Activated T-cell treated with anti-CD3 and anti-CD28 coated beads, Interleukin-2, amount 50 U/mL, for 4 hours (primary cell): ENCODE measurements around the gene NAE1. TPM values are rescaled to one million over a fixed set of nuclear protein-coding genes. Genes with fewer than 3 reads are reported as not detected.
A peak's percentile ranks its signal among the peaks of the same experiment; 100 is the strongest.

ENCODE experiments used
- ATAC-seq, 2 donors: fragments of 200-7000 bp; cut with Tn5 transposase; one replicate each; pipeline ENCODE4 v1.10.0; 2021
- DNase-seq: peaks from one replicate; pipeline ENCODE4 v3.0.0-alpha.2; 2020
- H3K27me3 Mint-ChIP-seq: one replicate; pipeline ENCODE4 v1.8.0; 2021; ENCODE audit warnings: low read depth, mixed read lengths
- H3K36me3 Mint-ChIP-seq: one replicate; pipeline ENCODE4 v1.8.0; 2022; ENCODE audit warnings: mixed read lengths; ENCODE audit not compliant: insufficient read depth
- H3K4me1 Mint-ChIP-seq: one replicate; pipeline ENCODE4 v1.8.0; 2021; ENCODE audit warnings: low read depth, mixed read lengths
- H3K4me3 Mint-ChIP-seq: one replicate; pipeline ENCODE4 v1.8.0; 2021; ENCODE audit warnings: mild to moderate bottlenecking, moderate library complexity, mixed read lengths
- H3K9me3 Mint-ChIP-seq: one replicate; pipeline ENCODE4 v1.8.0; 2021; ENCODE audit warnings: mixed read lengths
- total RNA-seq, 3 donors: library from RNA; stranded (reverse); gene quantifications; one replicate each; pipeline ENCODE4 v1.2.1, GENCODE V29; 2021

Gene NAE1
- total RNA-seq, 3 donors from 2014 or later, result 93.8 to 111 (median 94.8) TPM

DNA sequence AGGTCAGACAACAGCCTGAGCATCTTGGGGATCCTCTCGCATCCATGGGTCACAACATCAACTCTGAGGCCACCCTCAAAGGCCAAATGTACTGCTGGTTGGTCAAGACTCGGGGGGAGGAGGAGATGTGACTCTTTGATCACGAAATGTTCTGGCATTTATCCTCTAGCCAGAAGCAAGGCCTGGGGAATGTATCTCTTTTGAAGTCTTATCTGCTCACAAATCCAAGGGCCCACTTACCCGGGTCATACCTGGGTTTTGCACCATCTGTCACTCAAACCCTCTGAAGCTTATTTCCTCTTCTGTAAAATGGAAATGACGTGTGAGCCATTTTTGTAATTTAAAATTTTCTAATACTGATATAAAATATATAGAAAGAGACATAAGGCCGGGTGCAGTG is 26.7 kb upstream of the NAE1 start:
- DNase-seq, result no peak
- H3K27me3 Mint-ChIP-seq, result no peaks in the 10 kb centered on the region
- no peak overlapping the region for H3K4me3 Mint-ChIP-seq
- H3K4me1 Mint-ChIP-seq, result no peaks in the 10 kb centered on the region
- no peaks in the 10 kb centered on the region for H3K36me3 Mint-ChIP-seq
- H3K9me3 Mint-ChIP-seq, result no peaks in the 10 kb centered on the region
- ATAC-seq, result no peak

- DNase-seq, result no peak
- Mint-ChIP-seq H3K36me3 (no peaks in the 10 kb centered on the region), H3K9me3 (no peaks in the 10 kb centered on the region), H3K4me1 (no peaks in the 10 kb centered on the region), H3K4me3 (no peak overlapping the region), H3K27me3 (no peaks in the 10 kb centered on the region)
- ATAC-seq, result no peak
Measured at GRCh38 chr16:66856801-66857200, 26.0 kb upstream of the NAE1 start.

DNA sequence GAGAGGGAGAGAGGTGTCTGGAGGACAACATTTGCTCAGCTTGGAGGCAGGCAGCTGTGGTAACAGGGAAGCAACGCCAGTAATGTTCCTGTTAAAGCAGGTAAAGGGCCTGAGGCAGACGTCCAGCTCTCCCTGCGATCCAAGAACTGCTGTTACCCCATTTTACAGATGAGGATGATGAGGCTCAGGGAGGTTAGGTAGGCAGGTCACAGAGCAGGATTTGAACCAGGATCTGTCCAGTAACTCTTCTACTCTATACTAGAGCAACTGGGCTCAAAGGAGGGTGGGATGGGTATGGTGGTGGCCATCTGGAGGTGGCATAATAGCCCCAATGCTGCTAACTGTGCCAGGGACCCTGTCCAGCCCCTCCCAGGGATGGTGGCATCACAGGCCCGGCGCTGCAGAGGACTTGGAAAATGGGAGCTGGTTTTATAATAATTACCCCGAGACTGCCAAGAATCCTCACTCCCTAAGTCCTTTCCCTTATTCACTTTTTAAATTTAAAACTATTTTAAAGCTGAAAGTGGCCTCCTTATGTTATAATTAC is 25.5 kb upstream of the NAE1 start:
- no peak for ATAC-seq
- Mint-ChIP-seq H3K36me3 (no peaks in the 10 kb centered on the region), H3K9me3 (no peaks in the 10 kb centered on the region), H3K27me3 (no peaks in the 10 kb centered on the region), H3K4me3 (no peak overlapping the region), H3K4me1 (no peaks in the 10 kb centered on the region)
- DNase-seq, result no peak

DNA sequence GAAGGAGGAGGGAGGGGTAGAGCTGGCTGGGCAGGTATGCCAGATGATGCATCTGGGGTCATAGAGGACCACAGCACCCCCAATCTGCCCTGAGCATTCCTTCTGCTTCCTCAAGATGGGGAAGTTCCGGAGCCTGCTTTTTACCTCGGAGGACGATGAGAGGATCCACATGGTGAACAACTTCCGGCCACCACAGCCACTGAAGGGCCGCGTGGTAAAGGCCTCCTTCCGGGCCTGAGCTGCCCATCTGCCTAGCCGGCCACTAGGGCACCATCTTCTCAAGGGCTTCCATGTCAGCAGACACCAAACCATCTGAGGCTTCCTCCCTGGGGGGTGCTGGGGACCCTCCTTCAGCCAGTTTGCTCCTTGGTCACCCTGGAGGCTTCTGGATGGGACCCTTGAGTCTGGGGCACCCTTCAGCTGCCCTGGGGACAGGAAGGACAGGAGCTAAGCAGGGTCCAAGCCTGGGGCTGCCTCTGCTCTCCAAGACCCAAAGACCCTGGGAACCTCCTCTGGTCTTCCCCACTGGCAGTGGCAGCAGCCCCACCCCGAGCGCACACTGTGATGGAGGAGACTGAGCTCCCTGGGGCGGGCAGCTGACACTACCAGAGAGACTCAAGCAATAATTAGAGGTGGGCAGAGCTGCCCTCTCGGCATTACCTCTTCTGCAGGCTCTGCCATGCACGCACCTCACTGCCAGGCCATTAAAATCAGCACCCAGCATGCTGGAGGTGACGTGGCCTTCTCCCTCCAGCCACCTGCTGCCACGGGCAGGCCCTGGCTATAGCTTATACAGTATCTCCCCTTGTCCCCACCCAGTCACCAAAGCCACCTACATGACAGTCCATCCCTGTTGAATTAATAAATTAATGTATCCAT is 22.7 kb upstream of the NAE1 start:
- no peak for ATAC-seq
- H3K27me3 Mint-ChIP-seq, result no peaks in the 10 kb centered on the region
- H3K36me3 Mint-ChIP-seq, result no peaks in the 10 kb centered on the region
- H3K4me3 Mint-ChIP-seq, result no peak overlapping the region
- H3K4me1 Mint-ChIP-seq, result no peaks in the 10 kb centered on the region
- no peak for DNase-seq
- H3K9me3 Mint-ChIP-seq, result no peaks in the 10 kb centered on the region

DNA sequence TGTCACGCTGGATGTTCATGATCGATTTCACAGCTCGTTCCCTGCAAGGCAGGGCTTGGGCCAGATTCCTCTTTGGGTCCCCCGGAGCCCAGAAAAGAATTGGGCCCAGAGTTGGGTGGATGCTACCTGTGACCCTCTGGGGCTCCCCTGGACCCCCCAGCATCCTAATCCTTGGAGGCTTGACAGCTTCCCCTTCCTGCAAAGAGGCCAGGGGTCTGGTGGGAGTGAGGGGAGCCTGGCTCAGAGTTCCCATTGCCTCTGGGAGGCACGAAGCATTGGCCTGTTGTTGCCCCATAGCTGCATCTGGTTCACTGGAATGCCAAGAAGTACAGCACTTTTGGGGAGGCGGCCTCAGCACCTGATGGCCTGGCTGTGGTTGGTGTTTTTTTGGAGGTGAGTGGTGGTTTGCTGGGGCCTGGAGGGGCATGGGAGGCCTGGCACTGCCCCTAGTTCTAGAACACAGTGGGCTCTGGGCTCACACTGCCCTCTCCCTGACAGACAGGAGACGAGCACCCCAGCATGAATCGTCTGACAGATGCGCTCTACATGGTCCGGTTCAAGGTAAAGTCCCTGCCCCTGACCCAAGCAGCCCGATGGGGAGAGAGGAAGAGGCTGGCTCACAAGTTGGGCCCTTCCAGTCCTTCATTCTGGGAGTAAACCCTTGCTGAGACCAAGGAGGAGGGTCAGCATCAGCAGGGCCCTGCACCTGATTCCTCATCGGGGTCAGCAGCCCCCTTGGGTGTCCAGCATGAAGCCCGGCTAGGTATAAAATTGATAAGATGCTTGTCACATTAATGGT is 20.6 kb upstream of the NAE1 start:
- Mint-ChIP-seq H3K9me3 (no peaks in the 10 kb centered on the region), H3K36me3 (no peaks in the 10 kb centered on the region), H3K27me3 (peaks cover 9% of the 10 kb centered on the region), H3K4me3 (no peak overlapping the region), H3K4me1 (no peaks in the 10 kb centered on the region)
- no peak for DNase-seq
- ATAC-seq, result no peak

DNA sequence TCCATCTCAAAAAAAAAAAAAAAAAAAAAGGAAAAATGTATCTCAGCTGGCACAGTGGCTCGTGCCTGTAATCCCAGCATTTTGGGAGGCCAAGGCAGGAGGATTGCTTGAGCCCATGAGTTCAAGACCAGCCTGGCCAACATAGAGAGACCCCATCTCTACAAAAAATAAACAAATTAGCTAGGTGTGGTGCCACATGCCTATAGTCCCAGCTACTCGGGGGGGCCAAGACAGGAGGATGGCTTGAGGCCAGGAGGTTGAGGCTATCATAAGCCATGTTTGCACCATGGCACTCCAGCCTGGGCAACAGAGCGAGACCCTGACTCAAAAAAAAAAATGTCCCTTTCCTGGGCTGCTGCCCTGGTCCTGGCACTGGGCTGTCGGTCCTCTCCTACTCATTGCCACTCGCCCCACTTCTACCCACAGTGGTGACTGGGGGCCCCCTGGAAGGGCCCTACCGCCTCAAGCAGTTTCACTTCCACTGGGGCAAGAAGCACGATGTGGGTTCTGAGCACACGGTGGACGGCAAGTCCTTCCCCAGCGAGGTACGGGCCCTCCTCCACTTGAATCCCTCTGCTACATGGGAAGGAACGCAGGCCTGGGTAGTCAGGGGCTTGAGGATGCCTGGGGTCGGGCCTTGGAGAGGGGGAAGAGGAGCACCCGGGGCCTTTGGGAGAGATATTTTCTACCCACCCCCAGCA is 19.5 kb upstream of the NAE1 start:
- DNase-seq, result no peak
- Mint-ChIP-seq H3K27me3 (peaks cover 19% of the 10 kb centered on the region), H3K36me3 (no peaks in the 10 kb centered on the region), H3K4me1 (no peaks in the 10 kb centered on the region), H3K9me3 (no peaks in the 10 kb centered on the region), H3K4me3 (no peak overlapping the region)
- no peak for ATAC-seq

- Mint-ChIP-seq H3K36me3 (no peaks in the 10 kb centered on the region), H3K9me3 (no peaks in the 10 kb centered on the region), H3K4me3 (no peak overlapping the region), H3K27me3 (peaks cover 24% of the 10 kb centered on the region), H3K4me1 (peaks cover 3% of the 10 kb centered on the region)
- DNase-seq, result no peak
- no peak for ATAC-seq
Measured at GRCh38 chr16:66849549-66849948, 18.8 kb upstream of the NAE1 start.

GRCh38 chr16:66849021-66849420 is 18.2 kb upstream of the NAE1 start:
- peaks cover 26% of the 10 kb centered on the region for H3K27me3 Mint-ChIP-seq
- peaks cover 3% of the 10 kb centered on the region for H3K4me1 Mint-ChIP-seq
- no peak overlapping the region for H3K4me3 Mint-ChIP-seq
- no peak for ATAC-seq
- DNase-seq, result no peak
- no peaks in the 10 kb centered on the region for H3K36me3 Mint-ChIP-seq
- no peaks in the 10 kb centered on the region for H3K9me3 Mint-ChIP-seq

DNA sequence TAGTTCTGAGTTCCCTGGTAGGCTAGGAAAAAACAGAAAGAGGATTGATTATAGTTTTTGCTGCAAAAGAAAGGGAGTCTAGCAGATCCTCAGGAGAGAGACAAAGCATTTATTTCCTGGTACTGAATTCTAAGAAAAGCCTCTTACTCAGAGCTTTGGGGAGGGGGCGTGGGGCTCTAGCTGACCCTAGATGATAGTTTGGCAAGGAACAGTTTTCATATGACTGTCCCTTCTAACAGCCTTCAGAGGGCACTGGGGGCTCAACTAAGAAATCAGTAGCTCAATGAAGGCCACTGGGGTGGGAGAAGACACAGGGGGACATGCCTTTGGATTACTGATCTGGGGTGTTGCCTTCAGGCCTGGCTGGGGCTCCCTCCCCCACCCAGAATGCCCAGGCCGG is 17.4 kb upstream of the NAE1 start:
- DNase-seq (no peak), ATAC-seq (no peak)
- Mint-ChIP-seq H3K36me3 (no peaks in the 10 kb centered on the region), H3K9me3 (no peaks in the 10 kb centered on the region), H3K4me3 (no peak overlapping the region), H3K27me3 (peaks cover 34% of the 10 kb centered on the region), H3K4me1 (peaks cover 7% of the 10 kb centered on the region)

DNA sequence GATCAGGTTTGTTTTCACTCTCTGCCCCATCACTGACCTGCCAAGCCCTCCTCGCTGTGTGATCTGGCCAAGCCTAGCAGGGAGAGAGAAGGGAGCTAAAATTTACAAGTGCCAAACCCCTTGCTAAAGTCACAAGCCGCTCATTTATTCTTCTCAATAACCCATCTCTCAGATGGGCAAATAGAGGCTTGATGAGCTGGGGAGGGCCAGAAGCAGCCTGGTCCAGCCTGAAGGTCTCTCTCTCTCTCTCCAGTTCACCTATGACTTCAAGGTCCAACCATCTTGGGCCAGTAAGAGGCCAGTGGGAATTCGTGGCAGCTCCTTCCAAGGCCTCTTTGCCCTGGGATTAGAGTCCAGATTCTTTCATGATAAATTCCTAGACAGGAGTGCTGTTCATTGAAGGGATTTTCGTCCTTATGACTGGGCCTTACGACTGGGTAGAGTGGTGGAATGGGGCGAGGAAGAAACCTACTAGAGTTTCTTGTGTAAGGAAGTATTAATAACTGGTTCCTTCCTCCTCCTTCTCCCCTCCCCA is 16.8 kb upstream of the NAE1 start:
- no peak for DNase-seq
- no peak overlapping the region for H3K4me3 Mint-ChIP-seq
- no peak for ATAC-seq
- H3K36me3 Mint-ChIP-seq, result no peaks in the 10 kb centered on the region
- peaks cover 7% of the 10 kb centered on the region for H3K4me1 Mint-ChIP-seq
- H3K27me3 Mint-ChIP-seq, result peaks cover 40% of the 10 kb centered on the region
- no peaks in the 10 kb centered on the region for H3K9me3 Mint-ChIP-seq

DNA sequence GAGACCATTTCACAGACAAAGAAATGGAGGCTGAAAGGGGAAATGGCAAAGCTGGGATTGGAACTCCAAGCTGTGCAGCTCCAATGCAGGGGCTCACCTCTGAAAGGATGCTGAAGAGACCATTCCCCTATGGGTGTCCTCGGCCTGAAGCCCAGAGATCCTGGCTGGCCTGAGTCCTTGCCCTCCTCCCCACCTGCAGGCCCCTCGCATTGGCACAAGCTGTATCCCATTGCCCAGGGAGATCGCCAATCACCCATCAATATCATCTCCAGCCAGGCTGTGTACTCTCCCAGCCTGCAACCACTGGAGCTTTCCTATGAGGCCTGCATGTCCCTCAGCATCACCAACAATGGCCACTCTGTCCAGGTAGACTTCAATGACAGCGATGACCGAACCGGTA is 16.1 kb upstream of the NAE1 start:
- ATAC-seq, result no peak
- H3K4me3 Mint-ChIP-seq, result no peak overlapping the region
- H3K27me3 Mint-ChIP-seq, result peaks cover 43% of the 10 kb centered on the region
- DNase-seq, result no peak
- no peaks in the 10 kb centered on the region for H3K9me3 Mint-ChIP-seq
- H3K4me1 Mint-ChIP-seq, result peaks cover 7% of the 10 kb centered on the region
- no peaks in the 10 kb centered on the region for H3K36me3 Mint-ChIP-seq

DNA sequence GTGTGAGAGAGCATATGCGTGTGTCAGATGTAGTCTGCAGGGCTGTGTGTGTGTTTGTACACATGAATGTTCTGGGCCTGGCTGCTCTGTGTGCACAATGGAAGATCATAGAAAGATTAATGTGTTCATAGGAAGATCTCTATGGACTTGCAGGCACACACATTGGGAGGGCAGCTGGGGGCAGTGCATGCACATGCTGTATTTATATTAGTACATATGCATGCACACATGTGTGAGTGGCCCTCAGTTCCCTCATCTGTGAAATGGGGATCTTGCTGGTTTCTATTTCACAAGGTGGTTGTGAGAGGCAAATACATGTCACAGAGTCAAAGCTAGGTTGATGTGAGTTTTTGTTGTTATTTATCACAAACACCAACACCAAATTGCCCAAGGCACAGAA is 15.5 kb upstream of the NAE1 start:
- ATAC-seq (no peak), DNase-seq (no peak)
- no peaks in the 10 kb centered on the region for H3K9me3 Mint-ChIP-seq
- H3K4me1 Mint-ChIP-seq, result peaks cover 7% of the 10 kb centered on the region
- H3K36me3 Mint-ChIP-seq, result no peaks in the 10 kb centered on the region
- H3K4me3 Mint-ChIP-seq, result no peak overlapping the region
- peaks cover 43% of the 10 kb centered on the region for H3K27me3 Mint-ChIP-seq

DNA sequence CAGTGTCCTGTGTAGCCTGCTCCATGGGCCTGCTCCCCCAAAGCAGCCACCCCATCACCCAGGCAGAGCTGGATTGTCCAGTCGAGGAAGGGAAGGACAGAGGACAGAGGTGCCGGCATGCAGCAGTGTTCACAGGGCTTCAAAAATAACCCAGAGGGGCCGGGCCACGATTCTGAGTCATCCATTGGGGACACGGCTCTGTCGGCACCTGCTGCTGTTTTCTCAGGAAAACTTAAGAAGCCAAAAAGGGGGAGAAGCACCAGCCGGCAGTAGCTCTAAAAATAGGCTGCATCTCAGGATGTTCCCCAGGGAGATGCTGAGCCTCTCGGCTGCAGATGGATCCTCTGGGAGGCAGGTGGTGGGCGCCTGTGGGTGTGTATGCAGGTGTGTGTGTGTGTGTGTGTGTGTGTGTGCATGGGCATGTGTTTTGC is 15.0 kb upstream of the NAE1 start:
- Mint-ChIP-seq H3K36me3 (no peaks in the 10 kb centered on the region), H3K4me1 (peaks cover 7% of the 10 kb centered on the region), H3K9me3 (no peaks in the 10 kb centered on the region), H3K4me3 (no peak overlapping the region), H3K27me3 (peaks cover 43% of the 10 kb centered on the region)
- ATAC-seq, result no peak
- no peak for DNase-seq

DNA sequence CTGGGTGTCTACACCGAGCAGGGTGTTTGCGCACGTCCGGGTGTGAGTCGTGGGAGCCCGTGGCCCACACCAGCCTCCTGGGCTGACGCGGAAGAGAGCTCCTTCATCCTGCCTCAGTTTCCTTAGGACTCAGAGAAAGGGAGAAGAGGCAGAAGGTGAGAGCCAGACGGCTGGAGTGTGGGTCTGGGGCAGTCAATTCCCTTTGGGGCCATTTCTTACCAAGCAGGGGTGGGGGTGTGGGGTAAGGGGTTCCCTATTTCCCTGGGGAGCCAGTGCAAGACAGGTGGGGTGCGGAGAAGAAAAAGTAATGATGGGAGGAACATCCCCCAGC is 14.3 kb upstream of the NAE1 start:
- H3K9me3 Mint-ChIP-seq, result no peaks in the 10 kb centered on the region
- peaks cover 43% of the 10 kb centered on the region for H3K27me3 Mint-ChIP-seq
- no peak overlapping the region for H3K4me3 Mint-ChIP-seq

More for the DNA sequence above, 14.3 kb upstream of the NAE1 start:
- H3K36me3 Mint-ChIP-seq, result no peaks in the 10 kb centered on the region
- DNase-seq (no peak), ATAC-seq (peak; percentile 20 to 39)
- peaks cover 7% of the 10 kb centered on the region for H3K4me1 Mint-ChIP-seq
